A673 (cell line): ENCODE data around the gene COL9A3. TPM values are rescaled to one million over a fixed set of nuclear protein-coding genes. Genes with fewer than 3 reads are reported as not detected.

Source experiments
- BruUV-seq: library from RNA; stranded (reverse); fragments of 400-500 nt; replicated peaks from 2 replicates; lab custom pipeline; 2021; lab: Mats Ljungman, UMichigan
- CTCF ChIA-PET: fragments of 300-600 bp; sonication (Branson Sonifier 250); formaldehyde crosslinking; loops from one replicate; lab custom pipeline; 2022; ENCODE audit warnings: antibody characterized with exemption; lab: Charles Lee
- POLR2A ChIA-PET: fragments of 300-600 bp; sonication (Branson Sonifier 250); formaldehyde crosslinking; loops from one replicate; lab custom pipeline; 2022; ENCODE audit warnings: antibody characterized with exemption; ENCODE audit not compliant: low non-redundant PET; lab: Charles Lee
- DNase-seq: peaks from one replicate; pipeline ENCODE4 v3.0.0-alpha.2; 2015; ENCODE audit warnings: low spot score
- H3K27ac ChIP-seq: fragments of 200-600 bp; sonication (generic); 2 replicates; pipeline ENCODE4 v1.5.1; 2016; ENCODE audit warnings: mixed run types, low read depth, mild to moderate bottlenecking, mixed read lengths, antibody characterized with exemption, low read length; ENCODE audit not compliant: poor library complexity, severe bottlenecking
- H3K27me3 ChIP-seq: fragments of 200-600 bp; sonication (generic); replicated peaks from 2 replicates; pipeline ENCODE4 v1.6.1; 2017; ENCODE audit warnings: mixed run types, low read depth, mild to moderate bottlenecking, mixed read lengths, antibody characterized with exemption, low read length; ENCODE audit not compliant: insufficient read depth, poor library complexity
- H3K36me3 ChIP-seq: fragments of 200-600 bp; sonication (generic); 2 replicates; pipeline ENCODE4 v1.6.1; 2016; ENCODE audit warnings: mixed run types, mild to moderate bottlenecking, mixed read lengths, antibody characterized with exemption, low read length; ENCODE audit not compliant: insufficient read depth, poor library complexity, severe bottlenecking
- H3K4me1 ChIP-seq: fragments of 200-600 bp; sonication (generic); 2 replicates; pipeline ENCODE4 v1.6.1; 2017; ENCODE audit warnings: mixed run types, mild to moderate bottlenecking, mixed read lengths, antibody characterized with exemption, low read length; ENCODE audit not compliant: insufficient read depth, poor library complexity, severe bottlenecking
- H3K4me3 ChIP-seq: fragments of 200-600 bp; sonication (generic); 2 replicates; pipeline ENCODE4 v1.5.1; 2016; ENCODE audit warnings: low read depth, mixed run types, mild to moderate bottlenecking, mixed read lengths, low read length; ENCODE audit not compliant: poor library complexity, severe bottlenecking
- H3K9me3 ChIP-seq: fragments of 200-600 bp; sonication (generic); 2 replicates; pipeline ENCODE4 v1.6.1; 2016; ENCODE audit warnings: mixed run types, low read depth, mild to moderate bottlenecking, mixed read lengths, antibody characterized with exemption, low read length; ENCODE audit not compliant: poor library complexity, severe bottlenecking
- EZH2 ChIP-seq: fragments of 200-600 bp; sonication (generic); IDR thresholded peaks from 2 replicates; pipeline ENCODE4 v1.6.1; 2017; ENCODE audit warnings: borderline replicate concordance, low read depth, mild to moderate bottlenecking, mixed read lengths, antibody characterized with exemption, low read length; ENCODE audit not compliant: poor library complexity, severe bottlenecking
- intact Hi-C: fragments of 100-400 bp; cut with micrococcal nuclease; formaldehyde crosslinking; loops from one replicate; pipeline ENCODE4 v1.10.0; 2022; ENCODE audit not compliant: unreplicated experiment
- total RNA-seq: library from RNA; stranded (reverse); gene quantifications from 2 replicates; pipeline ENCODE4 v1.2.3, GENCODE V29; 2021
- TF ChIP-seq, protein P1 (sequence below): fragments of 300-800, 200-600 bp; sonication (generic); conservative IDR thresholded peaks from 2 replicates; pipeline ENCODE4 v1.5.1; 2017; ENCODE audit warnings: low read depth, mild to moderate bottlenecking, antibody characterized with exemption, low read length, moderate library complexity, mixed read lengths

Gene COL9A3
- total RNA-seq, 1 experiment from 2014 or later: 8.4 TPM

GRCh38 chr20:62860391-62860923 lies 43.6 kb downstream of the COL9A3 start:
- Histone ChIP-seq H3K4me3 (peak overlapping the region; percentile 70), H3K27ac (peak overlapping the region; percentile 59), H3K27me3 (no peaks in the 10 kb centered on the region), H3K9me3 (no peaks in the 10 kb centered on the region), H3K4me1 (peaks cover 10% of the 10 kb centered on the region), H3K36me3 (peaks cover 23% of the 10 kb centered on the region)
- TF ChIP-seq, protein P1, sequence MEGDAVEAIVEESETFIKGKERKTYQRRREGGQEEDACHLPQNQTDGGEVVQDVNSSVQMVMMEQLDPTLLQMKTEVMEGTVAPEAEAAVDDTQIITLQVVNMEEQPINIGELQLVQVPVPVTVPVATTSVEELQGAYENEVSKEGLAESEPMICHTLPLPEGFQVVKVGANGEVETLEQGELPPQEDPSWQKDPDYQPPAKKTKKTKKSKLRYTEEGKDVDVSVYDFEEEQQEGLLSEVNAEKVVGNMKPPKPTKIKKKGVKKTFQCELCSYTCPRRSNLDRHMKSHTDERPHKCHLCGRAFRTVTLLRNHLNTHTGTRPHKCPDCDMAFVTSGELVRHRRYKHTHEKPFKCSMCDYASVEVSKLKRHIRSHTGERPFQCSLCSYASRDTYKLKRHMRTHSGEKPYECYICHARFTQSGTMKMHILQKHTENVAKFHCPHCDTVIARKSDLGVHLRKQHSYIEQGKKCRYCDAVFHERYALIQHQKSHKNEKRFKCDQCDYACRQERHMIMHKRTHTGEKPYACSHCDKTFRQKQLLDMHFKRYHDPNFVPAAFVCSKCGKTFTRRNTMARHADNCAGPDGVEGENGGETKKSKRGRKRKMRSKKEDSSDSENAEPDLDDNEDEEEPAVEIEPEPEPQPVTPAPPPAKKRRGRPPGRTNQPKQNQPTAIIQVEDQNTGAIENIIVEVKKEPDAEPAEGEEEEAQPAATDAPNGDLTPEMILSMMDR: peak; percentile 34; the same call in 1 of the 2 replicates
- no peak for TF ChIP-seq EZH2
- peak; percentile 48 for DNase-seq
- POLR2A ChIA-PET: no interaction called here
- intact Hi-C loops: no loop called here
- CTCF ChIA-PET: no interaction called here
- no TSS peak for BruUV-seq

- Histone ChIP-seq H3K4me1 (peaks cover 10% of the 10 kb centered on the region), H3K36me3 (peaks cover 17% of the 10 kb centered on the region), H3K4me3 (peak overlapping the region; percentile 70), H3K9me3 (no peaks in the 10 kb centered on the region), H3K27me3 (no peaks in the 10 kb centered on the region), H3K27ac (peak overlapping the region; percentile 59)
- no peak for TF ChIP-seq EZH2
- TF ChIP-seq, protein P1: no peak
- intact Hi-C loops: no loop called here
- no TSS peak for BruUV-seq
- CTCF ChIA-PET: no interaction called here
- POLR2A ChIA-PET: no interaction called here
- peak; percentile 51 for DNase-seq
Measured at GRCh38 chr20:62860924-62861691, 44.3 kb downstream of the COL9A3 start.

DNA sequence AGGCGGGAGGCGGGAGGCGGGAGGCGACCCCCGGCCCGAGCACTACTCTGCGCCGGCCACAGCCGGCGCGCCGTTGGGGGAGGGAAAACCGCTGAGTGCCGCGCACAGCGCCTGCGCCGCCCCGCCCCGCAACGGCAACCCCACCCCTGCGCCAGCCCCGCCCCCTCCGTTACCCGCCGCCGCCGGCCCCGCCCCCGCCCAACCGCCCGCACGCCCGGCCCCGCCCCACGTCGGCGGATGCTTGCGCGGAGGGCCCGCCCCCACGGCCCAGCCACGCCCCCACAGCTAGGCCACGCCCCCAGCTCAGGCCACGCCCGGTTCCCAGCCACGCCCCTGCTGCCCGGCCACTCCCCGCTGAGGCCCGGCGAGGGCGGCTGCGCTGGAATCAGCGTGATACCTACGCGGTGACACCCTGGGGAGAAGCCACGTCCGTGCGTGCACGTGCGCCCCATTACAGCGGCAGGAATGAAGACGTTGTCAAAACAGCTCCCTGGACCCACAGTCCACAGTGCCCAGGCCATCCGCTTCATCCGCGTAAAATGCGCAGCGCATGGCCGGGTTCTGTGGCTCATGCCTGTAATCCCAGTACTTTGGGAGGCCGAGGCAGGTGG lies 45.0 kb downstream of the COL9A3 start, which contains the start of gene TCFL5:
Gene TCFL5 (minus strand): TSS at position 97 of the 611 bp plus-strand sequence. CDS start 152 bp downstream, outside the sequence.
- H3K27ac ChIP-seq: peak within 1 kb of the TSS; percentile 59
- no peaks in the 10 kb centered on the region for H3K27me3 ChIP-seq
- POLR2A ChIA-PET: no interaction called here
- H3K36me3 ChIP-seq: peaks cover 12% of the 10 kb centered on the region
- H3K9me3 ChIP-seq: no peaks in the 10 kb centered on the region
- intact Hi-C loops: no loop called here
- TF ChIP-seq EZH2: no peak
- TF ChIP-seq, protein P1: no peak
- peak; percentile 84 for DNase-seq
- H3K4me3 ChIP-seq: peak within 1 kb of the TSS; percentile 70
- peaks cover 10% of the 10 kb centered on the region for H3K4me1 ChIP-seq
- CTCF ChIA-PET: interaction anchor here (0.6 kb wide), 1 partner anchor 57 kb away, joined by 4 read pairs; no protein-coding TSS in a partner anchor
- BruUV-seq: no TSS peak
